Heart right ventricle (tissue), 16 donors: ENCODE measurements around the gene TPSB2. TPM values are rescaled to one million over a fixed set of nuclear protein-coding genes. Genes with fewer than 3 reads are reported as not detected.
"Not testable (repeated sequence)": the region's sequence is repeated elsewhere in the genome, so short reads cannot be mapped to it uniquely, and the experiment has no call there.

Source experiments
- ATAC-seq, 8 donors: fragments of 200-7000 bp; cut with Tn5 transposase; one replicate each; pipeline ENCODE4 v1.9.1; 2020; ENCODE audit warnings: mild to moderate bottlenecking in 8 of 8, moderate library complexity in 8 of 8, moderate number of reproducible peaks in 1 of 8
- DNase-seq, 2 donors: peaks; one replicate each; pipeline ENCODE4 v3.0.0-alpha.2; 2020
- H3K27ac ChIP-seq, 10 donors: fragments of 200-600 bp; sonication (generic) in 2 of 10; one replicate each; pipeline versions ENCODE4 v1.5.0 to v1.8.0; 2020 to 2022; ENCODE audit warnings: mild to moderate bottlenecking in 3 of 10
- H3K27me3 ChIP-seq, 7 donors: fragments of 200-600 bp; one replicate each; pipeline ENCODE4 v1.8.0; 2021 to 2022; ENCODE audit warnings: mild to moderate bottlenecking in 2 of 7
- H3K36me3 ChIP-seq, 9 donors: fragments of 200-600 bp; sonication (generic) in 1 of 9; one replicate each; pipeline versions ENCODE4 v1.5.0 to v1.8.0; 2020 to 2022; ENCODE audit warnings: mild to moderate bottlenecking in 2 of 9
- H3K4me1 ChIP-seq, 9 donors: fragments of 200-600 bp; sonication (generic) in 1 of 9; one replicate each; pipeline versions ENCODE4 v1.5.0 to v1.8.0; 2020 to 2022; ENCODE audit warnings: mild to moderate bottlenecking in 4 of 9
- H3K4me3 ChIP-seq, 10 donors: fragments of 200-600 bp; sonication (generic) in 2 of 10; one replicate each; pipeline versions ENCODE4 v1.5.0 to v1.8.0; 2020 to 2022; ENCODE audit warnings: mild to moderate bottlenecking in 7 of 10, moderate library complexity in 2 of 10
- H3K9me3 ChIP-seq, 11 donors: fragments of 200-600 bp in 10 of 11; sonication (generic) in 2 of 11; one replicate each; pipeline versions ENCODE4 v1.5.0 to v1.8.0; 2013 to 2022; ENCODE audit warnings: mild to moderate bottlenecking in 2 of 11, control low read depth in 1 of 11, moderate library complexity in 1 of 11
- WGBS, 2 donors: extraction: QIAGEN DNeasy Blood & Tissue Kit; methylation state at CpG; one replicate each; pipeline ENCODE4 v1.1.7; 2013; ENCODE audit warnings: inconsistent platforms in 1 of 2; 5-methylcytosine and 5-hydroxymethylcytosine counted together
- intact Hi-C, 10 donors: fragments of 100-400 bp; cut with DNase I; formaldehyde crosslinking; loops; one replicate each; pipeline versions ENCODE4 v1.11.1 to v1.14.2; 2022
- polyA plus RNA-seq, 2 donors: library from polyadenylated mRNA; stranded (reverse); fragments of 200-250 nt; gene quantifications; one replicate each; pipeline ENCODE4 v1.2.3, GENCODE V29; 2013
- total RNA-seq, 10 donors: library from RNA; stranded (reverse); fragmentation: NEBNext Ultra II Directional in 3 of 10; extraction: Animal tissue kit (Norgen Biotek cat#: 25700) in 3 of 10; gene quantifications; one replicate each; pipeline versions ENCODE4 v1.2.1 to v1.2.4, GENCODE V29; 2021 to 2023
- TF ChIP-seq, protein P1 (sequence below), 9 donors: fragments of 200-600 bp; sonication (generic) in 2 of 9; IDR thresholded peaks; one replicate each; pipeline versions ENCODE4 v1.5.0 to v1.8.0; 2021 to 2022; ENCODE audit warnings: antibody characterized with exemption in 9 of 9, mild to moderate bottlenecking in 5 of 9, moderate library complexity in 1 of 9
- donor health status: Arrhythmogenic right ventricular cardiomyopathy.
- donor health status: ischemic (EF 13 %, LVEDD 7.1; RV severe dilation, severe dysfunction).
- donor health status: healthy with polysubstance abuse.
- donor health status: DM: no; HTN: yes; CAD: no.
- donor health status: DM: no; HTN: no; CAD: no.
- donor health status: ischemic (EF 25% LVEDD 6.9; RV normal size, moderate dysfunction).
- donor health status: ischemic (EF 25% LVEDD 5.7; RV mildly dilated, moderate dysfunction).
- donor health status: healthy.
- donor health status: DM: yes; HTN: yes; CAD: no.
- donor health status: Ischemic cardiomyopathy.
- donor health status: ischemic (EF 35%, LVEDD 5.7; RV mildly dilated, moderate dysfunction).
- donor health status: nonischemic (EF 11% LVEDD 7.7; RV severe dilation, severe dysfunction).
- donor health status: DM: yes; HTN: yes; CAD: no.
- donor health status: PGD.
- donor health status: ischemic (EF 29% LVEDD 5.4; RV normal size, mild dysfunction).
- donor health status: nonischemic (EF 23%, LVEDD 6.1; RV moderate dilation, normal function).

The TPSB2 gene
- total and polyA plus RNA-seq, 12 donors, result 0.33 to 6.4 (median 1.9) TPM

DNA sequence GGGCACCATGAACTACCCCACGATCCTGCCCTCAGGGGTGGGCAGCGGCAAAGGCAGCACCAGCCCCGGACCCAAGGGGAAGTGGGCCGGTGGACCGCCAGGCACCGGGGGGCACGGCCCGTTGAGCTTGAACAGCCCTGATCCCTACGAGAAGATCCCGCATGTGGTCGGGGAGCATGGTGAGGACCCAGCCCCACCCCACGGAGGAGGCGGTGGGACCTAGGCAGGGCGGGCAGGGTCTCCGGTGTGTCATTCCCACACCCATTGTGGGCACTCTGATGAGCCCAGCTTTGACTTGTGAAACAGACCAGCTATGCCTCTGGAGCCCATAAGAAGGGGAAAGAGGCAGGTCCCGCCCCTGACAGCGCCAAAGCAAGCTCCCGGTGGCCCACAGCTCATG, 27.7 kb downstream of the TPSB2 start:
- Histone ChIP-seq H3K36me3 (no peaks in the 10 kb centered on the region), H3K4me1 (no peaks in the 10 kb centered on the region), H3K27me3 (peaks cover 0 to 4% (median 0%) of the 10 kb centered on the region in 7 donors), H3K9me3 (no peaks in the 10 kb centered on the region), H3K4me3 (no peak overlapping the region), H3K27ac (no peak overlapping the region)
- DNase-seq (no peak), ATAC-seq (no peak)
- intact Hi-C loops, result loop anchor here in 1 of 10 donors (10.0 kb wide), 1 partner anchor 397 kb away; the partner anchor contains the start of gene GNG13
- TF ChIP-seq, protein P1, sequence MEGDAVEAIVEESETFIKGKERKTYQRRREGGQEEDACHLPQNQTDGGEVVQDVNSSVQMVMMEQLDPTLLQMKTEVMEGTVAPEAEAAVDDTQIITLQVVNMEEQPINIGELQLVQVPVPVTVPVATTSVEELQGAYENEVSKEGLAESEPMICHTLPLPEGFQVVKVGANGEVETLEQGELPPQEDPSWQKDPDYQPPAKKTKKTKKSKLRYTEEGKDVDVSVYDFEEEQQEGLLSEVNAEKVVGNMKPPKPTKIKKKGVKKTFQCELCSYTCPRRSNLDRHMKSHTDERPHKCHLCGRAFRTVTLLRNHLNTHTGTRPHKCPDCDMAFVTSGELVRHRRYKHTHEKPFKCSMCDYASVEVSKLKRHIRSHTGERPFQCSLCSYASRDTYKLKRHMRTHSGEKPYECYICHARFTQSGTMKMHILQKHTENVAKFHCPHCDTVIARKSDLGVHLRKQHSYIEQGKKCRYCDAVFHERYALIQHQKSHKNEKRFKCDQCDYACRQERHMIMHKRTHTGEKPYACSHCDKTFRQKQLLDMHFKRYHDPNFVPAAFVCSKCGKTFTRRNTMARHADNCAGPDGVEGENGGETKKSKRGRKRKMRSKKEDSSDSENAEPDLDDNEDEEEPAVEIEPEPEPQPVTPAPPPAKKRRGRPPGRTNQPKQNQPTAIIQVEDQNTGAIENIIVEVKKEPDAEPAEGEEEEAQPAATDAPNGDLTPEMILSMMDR (IDR thresholded peaks at IDR 0.05), result no peak
- 91 to 92% methylated on average over 18 of the region's 18 CpGs for WGBS, 2 donors

DNA sequence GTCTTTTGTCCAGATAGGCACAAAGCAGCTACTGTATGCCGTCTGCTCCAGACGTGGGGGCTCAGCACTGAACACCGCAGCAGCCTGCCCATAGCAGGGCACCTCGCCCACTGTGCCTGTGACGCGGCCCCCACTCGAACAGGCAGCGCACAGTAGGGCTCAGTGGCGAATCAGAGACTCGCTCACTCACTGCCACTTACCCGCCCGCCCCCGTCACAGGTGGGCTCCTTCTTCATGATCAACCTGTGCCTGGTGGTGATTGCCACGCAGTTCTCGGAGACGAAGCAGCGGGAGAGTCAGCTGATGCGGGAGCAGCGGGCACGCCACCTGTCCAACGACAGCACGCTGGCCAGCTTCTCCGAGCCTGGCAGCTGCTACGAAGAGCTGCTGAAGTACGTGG, 28.5 kb downstream of the TPSB2 start:
- intact Hi-C loops, result loop anchor here in 1 of 10 donors (10.0 kb wide), 1 partner anchor 397 kb away; the partner anchor contains the start of gene GNG13
- DNase-seq, result no peak
- ATAC-seq, result no peak
- H3K27ac ChIP-seq, result no peak overlapping the region
- no peaks in the 10 kb centered on the region for H3K4me1 ChIP-seq
- peaks cover 0 to 4% (median 0%) of the 10 kb centered on the region in 7 donors for H3K27me3 ChIP-seq
- no peaks in the 10 kb centered on the region for H3K9me3 ChIP-seq
- H3K36me3 ChIP-seq, result no peaks in the 10 kb centered on the region
- 93 to 94% methylated on average over 25 of the region's 25 CpGs for WGBS, 2 donors
- TF ChIP-seq, protein P1 (IDR thresholded peaks at IDR 0.05), result no peak
- H3K4me3 ChIP-seq, result no peak overlapping the region

DNA sequence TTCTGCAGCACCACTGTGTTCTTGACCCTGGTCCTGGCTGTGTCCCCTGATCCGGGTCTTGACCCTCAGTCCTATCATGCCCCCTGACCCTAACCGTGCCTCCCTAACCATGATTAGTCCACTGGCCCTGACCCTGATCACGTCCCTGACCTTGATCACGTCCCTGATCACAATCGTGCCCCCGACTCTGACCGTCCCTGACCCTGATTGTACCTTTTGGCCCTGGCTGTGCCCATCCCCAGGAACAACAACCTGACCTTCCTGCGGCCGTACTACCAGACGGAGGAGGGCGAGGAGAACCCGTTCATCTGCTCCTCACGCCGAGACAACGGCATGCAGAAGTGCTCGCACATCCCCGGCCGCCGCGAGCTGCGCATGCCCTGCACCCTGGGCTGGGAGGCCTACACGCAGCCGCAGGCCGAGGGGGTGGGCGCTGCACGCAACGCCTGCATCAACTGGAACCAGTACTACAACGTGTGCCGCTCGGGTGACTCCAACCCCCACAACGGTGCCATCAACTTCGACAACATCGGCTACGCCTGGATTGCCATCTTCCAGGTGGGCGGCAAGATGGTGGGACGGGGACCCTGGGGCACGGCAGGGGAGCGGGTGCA, 29.9 kb downstream of the TPSB2 start:
- Histone ChIP-seq H3K4me3 (no peak overlapping the region), H3K9me3 (no peaks in the 10 kb centered on the region), H3K27me3 (peaks cover 0 to 12% (median 0%) of the 10 kb centered on the region in 7 donors), H3K36me3 (no peaks in the 10 kb centered on the region), H3K27ac (no peak overlapping the region), H3K4me1 (no peaks in the 10 kb centered on the region)
- DNase-seq, result no peak
- intact Hi-C loops, result loop anchor here in 1 of 10 donors (10.0 kb wide), 1 partner anchor 395 kb away; the partner anchor contains the start of gene GNG13
- ATAC-seq, result no peak
- TF ChIP-seq, protein P1 (IDR thresholded peaks at IDR 0.05), result no peak
- 93% methylated on average over 38 of the region's 38 CpGs for WGBS, 2 donors

DNA sequence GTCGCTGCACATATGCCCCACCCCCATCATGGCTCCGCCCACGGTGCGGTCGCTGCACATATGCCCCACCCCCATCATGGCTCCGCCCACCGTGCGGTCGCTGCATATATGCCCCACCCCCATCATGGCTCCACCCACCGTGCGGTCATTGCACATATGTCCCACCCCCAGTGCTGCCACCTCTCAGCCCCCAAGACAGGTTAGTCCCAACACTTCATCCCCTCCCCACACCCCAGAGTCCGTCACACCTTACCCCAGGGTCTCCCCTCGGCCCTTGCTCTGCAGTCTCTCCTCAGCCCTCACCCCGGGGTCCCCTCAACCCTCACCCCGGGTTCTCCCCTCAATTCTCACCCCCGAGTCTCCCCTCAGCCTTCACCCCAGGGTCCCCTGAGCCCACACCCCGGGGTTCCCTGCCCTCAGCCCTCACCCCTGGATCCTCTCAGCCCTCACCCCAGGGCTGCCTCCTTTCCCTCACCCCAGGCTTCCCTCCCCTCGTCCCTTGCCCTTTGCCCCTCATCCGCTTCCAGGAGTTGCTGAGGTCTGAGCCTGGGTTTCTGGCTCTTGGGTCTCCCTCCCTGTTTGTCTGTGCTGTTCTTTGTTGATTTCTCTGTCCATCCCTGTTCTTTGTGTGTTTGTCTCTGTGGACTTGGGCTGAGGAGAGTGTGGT, 30.5 kb downstream of the TPSB2 start:
- Histone ChIP-seq H3K36me3 (no peaks in the 10 kb centered on the region), H3K9me3 (no peaks in the 10 kb centered on the region), H3K27ac (no peak overlapping the region), H3K4me3 (no peak overlapping the region), H3K27me3 (peaks cover 0 to 16% (median 3%) of the 10 kb centered on the region in 7 donors), H3K4me1 (peaks cover 0 to 4% (median 0%) of the 10 kb centered on the region in 9 donors)
- TF ChIP-seq, protein P1 (IDR thresholded peaks at IDR 0.05), result no peak
- ATAC-seq (no peak), DNase-seq (no peak)
- intact Hi-C loops, result loop anchor here in 2 of 10 donors (10.0 kb wide), 2 partner anchors 385 to 395 kb away; partner anchors contain the start of gene GNG13 (in 1 of the 2)
- 83 to 86% methylated on average over 15 of the region's 19 CpGs for WGBS, 2 donors

DNA sequence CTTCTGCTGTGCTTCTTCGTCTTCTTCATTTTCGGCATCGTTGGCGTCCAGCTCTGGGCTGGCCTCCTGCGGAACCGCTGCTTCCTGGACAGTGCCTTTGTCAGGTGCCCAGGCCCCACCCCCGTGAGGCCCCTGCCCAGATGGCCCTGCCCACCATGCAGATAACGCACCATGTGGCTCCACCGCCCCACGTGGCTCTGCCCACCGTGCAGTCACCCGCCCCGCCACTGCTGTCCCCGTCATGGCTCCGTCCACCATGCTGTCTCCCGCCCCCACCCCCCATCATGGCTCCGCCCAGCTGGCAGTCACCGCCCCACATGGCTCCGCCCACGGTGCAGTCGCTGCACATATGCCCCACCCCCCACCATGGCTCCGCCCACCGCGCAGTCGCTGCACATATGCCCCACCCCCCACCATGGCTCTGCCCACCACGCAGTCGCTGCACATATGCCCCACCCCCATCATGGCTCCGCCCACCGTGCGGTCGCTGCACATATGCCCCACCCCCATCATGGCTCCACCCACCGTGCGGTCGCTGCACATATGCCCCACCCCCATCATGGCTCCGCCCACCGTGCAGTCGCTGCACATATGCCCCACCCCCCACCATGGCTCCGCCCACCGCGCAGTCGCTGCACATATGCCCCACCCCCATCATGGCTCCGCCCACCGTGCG, 31.2 kb downstream of the TPSB2 start:
- peaks cover 0 to 20% (median 8%) of the 10 kb centered on the region in 7 donors for H3K27me3 ChIP-seq
- ATAC-seq, H3K4me1 ChIP-seq, DNase-seq, H3K36me3 ChIP-seq, H3K4me3 ChIP-seq, H3K27ac ChIP-seq, H3K9me3 ChIP-seq: not testable (repeated sequence)
- 88 to 90% methylated on average over 41 to 43 of the region's 44 CpGs for WGBS, 2 donors
- intact Hi-C loops, result loop anchor here in 1 of 10 donors (10.0 kb wide), 1 partner anchor 384 kb away; no protein-coding TSS in a partner anchor
